Ovary (tissue), 3 donors: ENCODE data around the gene GADD45G.

Experiments
- CTCF ChIP-seq, 3 donors: fragments of 450-650 bp in 2 of 3; fragments of 200-600 bp in 1 of 3; IDR thresholded peaks; one replicate each; pipeline versions ENCODE4 v1.5.1 to v1.8.0; 2016 to 2022; ENCODE audit warnings: antibody characterized with exemption in 3 of 3, mild to moderate bottlenecking in 1 of 3
- EP300 ChIP-seq: sonication (generic); formaldehyde crosslinking; IDR thresholded peaks from one replicate; pipeline ENCODE4 v1.6.1; 2017; ENCODE audit warnings: antibody characterized with exemption
- POLR2A ChIP-seq: fragments of 450-650 bp; IDR thresholded peaks from one replicate; pipeline ENCODE4 v1.6.1; 2017; ENCODE audit warnings: antibody characterized with exemption, mild to moderate bottlenecking, moderate library complexity
- donor health status: DM: no; HTN: no; CAD: no.

DNA sequence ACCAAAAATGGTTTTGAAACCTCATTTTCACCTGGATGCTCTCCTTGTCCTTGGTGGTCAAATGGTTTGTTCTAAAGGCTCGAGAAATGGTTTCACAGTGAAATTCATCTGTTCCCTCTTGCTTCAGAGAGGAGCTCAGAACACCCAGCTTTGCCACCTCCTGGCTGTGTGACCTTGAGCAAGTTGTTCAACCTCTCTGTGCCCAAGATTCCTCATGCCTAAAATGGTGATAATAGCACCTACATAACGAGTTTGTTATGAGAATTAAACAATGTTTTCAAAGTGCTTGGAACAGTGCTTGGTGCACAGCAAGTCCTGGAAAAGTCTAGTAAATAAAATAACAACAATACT is 6.5 kb upstream of the GADD45G start:
- TF ChIP-seq POLR2A (no peak), CTCF (IDR thresholded peaks at IDR 0.05) (no peak), EP300 (no peak)
